Caco-2 (cell line): ENCODE data around the gene TEK. TPM values are rescaled to one million over a fixed set of nuclear protein-coding genes. Genes with fewer than 3 reads are reported as not detected.

Experiments
- BruUV-seq: library from RNA; stranded (reverse); fragments of 400-500 nt; replicated peaks from 2 replicates; lab custom pipeline; 2021; lab: Mats Ljungman, UMichigan
- CTCF ChIA-PET: fragments of 300-600 bp; sonication (Branson Sonifier 250); formaldehyde crosslinking; loops from one replicate; lab custom pipeline; 2022; ENCODE audit warnings: antibody characterized with exemption; lab: Charles Lee
- POLR2A ChIA-PET: fragments of 300-600 bp; sonication (Branson Sonifier 250); formaldehyde crosslinking; loops from one replicate; lab custom pipeline; 2022; ENCODE audit warnings: antibody characterized with exemption; lab: Charles Lee
- DNase-seq, 2 experiments: peaks; one replicate each; pipeline versions ENCODE4 v3.0.0 to v3.0.0-alpha.2; 2020 to 2022
- H3K27me3 ChIP-seq: replicated peaks from 2 replicates; pipeline ENCODE4 v1.6.0; 2011; ENCODE audit warnings: low read length; ENCODE audit not compliant: control insufficient read depth, insufficient read depth
- H3K36me3 ChIP-seq: 2 replicates; pipeline ENCODE4 v1.5.1; 2011; ENCODE audit warnings: low read length; ENCODE audit not compliant: control insufficient read depth, insufficient read depth
- H3K4me1 ChIP-seq: fragments of 250-450 bp; sonication (Bioruptor Pico); 2 replicates; pipeline ENCODE4 v1.5.1; 2020; ENCODE audit warnings: mild to moderate bottlenecking
- H3K4me3 ChIP-seq: 2 replicates; pipeline ENCODE4 v1.5.1; 2011; ENCODE audit warnings: low read depth, mild to moderate bottlenecking, control low read depth, low read length
- H3K9me3 ChIP-seq: fragments of 250-450 bp; sonication (Bioruptor Pico); 2 replicates; pipeline ENCODE4 v1.5.1; 2020; ENCODE audit warnings: mild to moderate bottlenecking, moderate library complexity
- H3K27ac Mint-ChIP-seq: one replicate; pipeline ENCODE4 v1.8.0; 2022; ENCODE audit warnings: mixed read lengths; ENCODE audit not compliant: unreplicated experiment
- H3K27me3 Mint-ChIP-seq: one replicate; pipeline ENCODE4 v1.8.0; 2022; ENCODE audit warnings: mixed read lengths; ENCODE audit not compliant: insufficient read depth, unreplicated experiment
- H3K36me3 Mint-ChIP-seq: one replicate; pipeline ENCODE4 v1.8.0; 2022; ENCODE audit warnings: mild to moderate bottlenecking, mixed read lengths; ENCODE audit not compliant: insufficient read depth, unreplicated experiment
- H3K4me1 Mint-ChIP-seq: one replicate; pipeline ENCODE4 v1.8.0; 2022; ENCODE audit warnings: low read depth, mixed read lengths; ENCODE audit not compliant: unreplicated experiment
- H3K4me3 Mint-ChIP-seq: one replicate; pipeline ENCODE4 v1.8.0; 2022; ENCODE audit warnings: mild to moderate bottlenecking, moderate library complexity, mixed read lengths; ENCODE audit not compliant: unreplicated experiment
- H3K9me3 Mint-ChIP-seq: one replicate; pipeline ENCODE4 v1.8.0; 2022; ENCODE audit warnings: mixed read lengths; ENCODE audit not compliant: unreplicated experiment
- intact Hi-C: fragments of 100-400 bp; cut with micrococcal nuclease; formaldehyde crosslinking; loops from one replicate; pipeline ENCODE4 v1.10.0; 2022; ENCODE audit not compliant: unreplicated experiment
- total RNA-seq: library from RNA; stranded (reverse); gene quantifications from 2 replicates; pipeline ENCODE4 v1.2.3, GENCODE V29; 2022
- TF ChIP-seq, protein P1 (sequence below), 2 experiments: fragments of 200-600 bp in 1 of 2; IDR thresholded peaks; 1 replicate in 1 of 2; 2 replicates in 1 of 2; pipeline versions ENCODE4 v1.5.1 to v1.8.0; 2011 to 2022; ENCODE audit warnings: antibody characterized with exemption in 1 of 2, control low read depth in 1 of 2, inconsistent platforms in 1 of 2, low read depth in 1 of 2, low read length in 1 of 2, mild to moderate bottlenecking in 1 of 2, moderate library complexity in 1 of 2; ENCODE audit not compliant: insufficient read depth in 1 of 2, severe bottlenecking in 1 of 2, unreplicated experiment in 1 of 2

TEK gene
- total RNA-seq, 1 experiment from 2014 or later = not detected

DNA sequence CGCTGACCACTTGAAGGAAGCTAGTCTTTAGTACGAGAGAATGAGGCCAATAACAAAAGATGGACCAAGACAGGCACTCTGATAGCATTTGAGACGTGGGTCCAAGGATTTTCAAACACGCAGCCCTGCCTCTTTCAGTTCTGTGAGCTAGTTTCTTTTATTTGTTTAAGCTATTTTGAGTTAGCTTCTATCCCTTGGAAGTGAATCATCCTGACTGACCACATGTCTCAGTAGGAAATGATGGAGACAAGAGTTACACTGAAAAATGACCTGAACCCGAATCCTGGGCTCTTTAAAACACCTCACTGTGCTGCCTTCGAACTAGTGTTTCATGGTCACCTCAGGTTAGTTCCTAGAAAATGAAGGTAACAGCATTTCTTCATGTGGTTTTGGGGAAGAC lies 9.9 kb downstream of the TEK start:
- no peaks in the 10 kb centered on the region for H3K27me3 ChIP-seq
- intact Hi-C loops = no loop called here
- CTCF ChIA-PET = no interaction called here
- no peak overlapping the region for H3K4me3 Mint-ChIP-seq
- H3K9me3 ChIP-seq = no peaks in the 10 kb centered on the region
- H3K27ac Mint-ChIP-seq = no peak overlapping the region
- H3K4me1 Mint-ChIP-seq = no peaks in the 10 kb centered on the region
- H3K9me3 Mint-ChIP-seq = no peaks in the 10 kb centered on the region
- H3K4me1 ChIP-seq = no peaks in the 10 kb centered on the region
- DNase-seq = no peak
- BruUV-seq = no TSS peak
- POLR2A ChIA-PET = no interaction called here
- no peaks in the 10 kb centered on the region for H3K36me3 ChIP-seq
- no peaks in the 10 kb centered on the region for H3K36me3 Mint-ChIP-seq
- no peak overlapping the region for H3K4me3 ChIP-seq
- peaks cover 6% of the 10 kb centered on the region for H3K27me3 Mint-ChIP-seq
- TF ChIP-seq, protein P1, sequence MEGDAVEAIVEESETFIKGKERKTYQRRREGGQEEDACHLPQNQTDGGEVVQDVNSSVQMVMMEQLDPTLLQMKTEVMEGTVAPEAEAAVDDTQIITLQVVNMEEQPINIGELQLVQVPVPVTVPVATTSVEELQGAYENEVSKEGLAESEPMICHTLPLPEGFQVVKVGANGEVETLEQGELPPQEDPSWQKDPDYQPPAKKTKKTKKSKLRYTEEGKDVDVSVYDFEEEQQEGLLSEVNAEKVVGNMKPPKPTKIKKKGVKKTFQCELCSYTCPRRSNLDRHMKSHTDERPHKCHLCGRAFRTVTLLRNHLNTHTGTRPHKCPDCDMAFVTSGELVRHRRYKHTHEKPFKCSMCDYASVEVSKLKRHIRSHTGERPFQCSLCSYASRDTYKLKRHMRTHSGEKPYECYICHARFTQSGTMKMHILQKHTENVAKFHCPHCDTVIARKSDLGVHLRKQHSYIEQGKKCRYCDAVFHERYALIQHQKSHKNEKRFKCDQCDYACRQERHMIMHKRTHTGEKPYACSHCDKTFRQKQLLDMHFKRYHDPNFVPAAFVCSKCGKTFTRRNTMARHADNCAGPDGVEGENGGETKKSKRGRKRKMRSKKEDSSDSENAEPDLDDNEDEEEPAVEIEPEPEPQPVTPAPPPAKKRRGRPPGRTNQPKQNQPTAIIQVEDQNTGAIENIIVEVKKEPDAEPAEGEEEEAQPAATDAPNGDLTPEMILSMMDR (IDR thresholded peaks at IDR 0.05; ENCODE audit: insufficient read depth in 1 of 2, low read depth in 1 of 2, low read length in 1 of 2, severe bottlenecking in 1 of 2, unreplicated experiment in 1 of 2) = no peak

- no peaks in the 10 kb centered on the region for H3K9me3 Mint-ChIP-seq
- intact Hi-C loops = no loop called here
- TF ChIP-seq, protein P1 (IDR thresholded peaks at IDR 0.05; ENCODE audit: insufficient read depth in 1 of 2, low read depth in 1 of 2, low read length in 1 of 2, severe bottlenecking in 1 of 2, unreplicated experiment in 1 of 2) = no peak
- no peak overlapping the region for H3K4me3 ChIP-seq
- no peak for DNase-seq
- H3K27me3 Mint-ChIP-seq = peaks cover 6% of the 10 kb centered on the region
- H3K9me3 ChIP-seq = no peaks in the 10 kb centered on the region
- no peak overlapping the region for H3K27ac Mint-ChIP-seq
- H3K4me1 Mint-ChIP-seq = no peaks in the 10 kb centered on the region
- POLR2A ChIA-PET = no interaction called here
- no peak overlapping the region for H3K4me3 Mint-ChIP-seq
- no peaks in the 10 kb centered on the region for H3K36me3 Mint-ChIP-seq
- H3K4me1 ChIP-seq = no peaks in the 10 kb centered on the region
- BruUV-seq = no TSS peak
- CTCF ChIA-PET = no interaction called here
- H3K36me3 ChIP-seq = no peaks in the 10 kb centered on the region
- H3K27me3 ChIP-seq = no peaks in the 10 kb centered on the region
These were observed 15.1 kb downstream of the TEK start for GRCh38 chr9:27124151-27124550.

DNA sequence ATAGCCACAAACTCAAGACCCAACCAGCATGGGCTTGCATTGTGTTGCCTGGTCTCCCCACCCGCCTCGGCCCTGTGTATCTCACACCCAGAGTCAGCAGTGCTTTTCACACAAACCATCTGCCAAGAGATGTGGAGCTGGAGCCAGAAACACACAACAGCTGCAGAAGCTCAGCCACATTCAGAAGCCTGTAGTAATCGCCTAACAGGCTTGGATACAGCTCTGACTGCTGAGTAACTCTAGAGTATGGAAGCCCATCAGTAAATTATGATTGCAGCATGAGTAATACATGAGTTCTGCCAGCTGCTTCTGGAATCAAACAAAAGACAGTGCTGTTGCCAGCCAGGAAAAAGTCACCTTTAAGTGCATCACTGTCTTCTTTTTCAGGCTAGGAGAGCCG lies 16.0 kb downstream of the TEK start:
- Mint-ChIP-seq H3K9me3 (no peaks in the 10 kb centered on the region), H3K4me3 (no peak overlapping the region), H3K36me3 (no peaks in the 10 kb centered on the region), H3K4me1 (no peaks in the 10 kb centered on the region), H3K27me3 (peaks cover 6% of the 10 kb centered on the region), H3K27ac (no peak overlapping the region)
- no peaks in the 10 kb centered on the region for H3K27me3 ChIP-seq
- no peak for DNase-seq
- no peak overlapping the region for H3K4me3 ChIP-seq
- CTCF ChIA-PET = no interaction called here
- H3K36me3 ChIP-seq = no peaks in the 10 kb centered on the region
- POLR2A ChIA-PET = no interaction called here
- no peaks in the 10 kb centered on the region for H3K4me1 ChIP-seq
- TF ChIP-seq, protein P1 (IDR thresholded peaks at IDR 0.05; ENCODE audit: insufficient read depth in 1 of 2, low read depth in 1 of 2, low read length in 1 of 2, severe bottlenecking in 1 of 2, unreplicated experiment in 1 of 2) = no peak
- intact Hi-C loops = no loop called here
- BruUV-seq = no TSS peak
- H3K9me3 ChIP-seq = no peaks in the 10 kb centered on the region
